Choroid plexus epithelial cell (primary cell): ENCODE measurements around the gene ARHGAP45.

ENCODE experiments used
- DNase-seq: peaks from one replicate; pipeline ENCODE4 v3.0.0-alpha.2; 2010; ENCODE audit warnings: low read depth
- H3K4me3 ChIP-seq: 2 replicates; pipeline ENCODE4 v1.5.1; 2011; ENCODE audit warnings: low read depth, mild to moderate bottlenecking, control low read depth, low read length, moderate library complexity
- TF ChIP-seq, protein P1 (sequence below): conservative IDR thresholded peaks from 2 replicates; pipeline ENCODE4 v1.5.1; 2011; ENCODE audit warnings: low read depth, mild to moderate bottlenecking, control low read depth, inconsistent platforms, low read length, moderate library complexity

Gene ARHGAP45

DNA sequence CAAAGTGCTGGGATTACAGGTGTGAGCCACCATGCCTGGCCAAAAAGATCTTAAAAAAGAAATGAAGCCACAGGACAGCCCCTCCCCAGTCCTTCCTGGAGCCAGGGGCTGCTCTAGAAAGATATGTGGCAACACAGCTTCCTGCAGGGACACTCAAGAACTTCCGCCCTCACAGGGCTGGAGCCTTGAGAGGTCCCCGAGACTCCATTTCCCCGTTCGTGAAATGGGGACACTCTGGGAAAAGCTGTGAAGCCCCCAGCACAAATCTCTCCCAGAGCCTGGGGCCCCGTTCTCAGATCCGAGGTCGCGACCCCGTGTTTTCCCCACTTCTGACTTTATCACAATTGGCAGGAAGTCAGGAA is 34.4 kb downstream of the ARHGAP45 start:
- no peak for DNase-seq
- TF ChIP-seq, protein P1, sequence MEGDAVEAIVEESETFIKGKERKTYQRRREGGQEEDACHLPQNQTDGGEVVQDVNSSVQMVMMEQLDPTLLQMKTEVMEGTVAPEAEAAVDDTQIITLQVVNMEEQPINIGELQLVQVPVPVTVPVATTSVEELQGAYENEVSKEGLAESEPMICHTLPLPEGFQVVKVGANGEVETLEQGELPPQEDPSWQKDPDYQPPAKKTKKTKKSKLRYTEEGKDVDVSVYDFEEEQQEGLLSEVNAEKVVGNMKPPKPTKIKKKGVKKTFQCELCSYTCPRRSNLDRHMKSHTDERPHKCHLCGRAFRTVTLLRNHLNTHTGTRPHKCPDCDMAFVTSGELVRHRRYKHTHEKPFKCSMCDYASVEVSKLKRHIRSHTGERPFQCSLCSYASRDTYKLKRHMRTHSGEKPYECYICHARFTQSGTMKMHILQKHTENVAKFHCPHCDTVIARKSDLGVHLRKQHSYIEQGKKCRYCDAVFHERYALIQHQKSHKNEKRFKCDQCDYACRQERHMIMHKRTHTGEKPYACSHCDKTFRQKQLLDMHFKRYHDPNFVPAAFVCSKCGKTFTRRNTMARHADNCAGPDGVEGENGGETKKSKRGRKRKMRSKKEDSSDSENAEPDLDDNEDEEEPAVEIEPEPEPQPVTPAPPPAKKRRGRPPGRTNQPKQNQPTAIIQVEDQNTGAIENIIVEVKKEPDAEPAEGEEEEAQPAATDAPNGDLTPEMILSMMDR = no peak
- H3K4me3 ChIP-seq = no peak overlapping the region

DNA sequence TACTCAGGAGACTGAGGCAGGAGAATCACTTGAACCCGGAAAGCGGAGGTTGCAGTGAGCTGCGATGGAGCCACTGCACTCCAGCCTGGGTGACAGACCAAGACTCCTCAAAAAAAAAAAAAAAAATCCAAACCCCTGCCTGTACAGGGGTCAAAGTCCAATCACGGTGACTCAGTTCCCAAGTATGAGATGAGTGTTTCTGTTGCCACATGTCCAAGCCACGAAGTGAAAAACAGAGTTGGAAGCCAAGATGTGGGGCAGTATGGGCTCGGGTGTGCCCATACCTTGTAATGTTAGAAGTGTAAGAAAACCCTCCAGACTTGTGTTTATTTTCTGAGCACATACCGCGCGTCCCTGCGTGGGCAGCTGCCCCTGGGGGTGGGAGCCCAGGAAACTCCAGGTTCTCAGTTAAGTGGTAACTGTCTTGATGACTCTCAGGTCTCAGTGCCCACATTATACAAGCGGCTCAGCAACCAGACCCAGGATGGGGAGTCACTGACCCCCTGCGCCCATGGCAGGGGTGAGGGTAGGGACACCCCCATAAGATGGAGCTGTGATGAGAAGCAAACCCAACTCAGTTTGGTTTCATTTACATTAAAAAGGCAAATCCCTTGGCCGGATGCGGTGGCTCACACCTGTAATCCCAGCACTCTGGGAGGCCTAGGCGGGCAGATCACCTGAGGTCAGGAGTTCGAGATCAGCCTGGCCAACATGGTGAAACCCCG is 35.6 kb downstream of the ARHGAP45 start:
- peak overlapping the region; percentile 22 for H3K4me3 ChIP-seq
- TF ChIP-seq, protein P1 = no peak
- DNase-seq = peak; percentile 99

DNA sequence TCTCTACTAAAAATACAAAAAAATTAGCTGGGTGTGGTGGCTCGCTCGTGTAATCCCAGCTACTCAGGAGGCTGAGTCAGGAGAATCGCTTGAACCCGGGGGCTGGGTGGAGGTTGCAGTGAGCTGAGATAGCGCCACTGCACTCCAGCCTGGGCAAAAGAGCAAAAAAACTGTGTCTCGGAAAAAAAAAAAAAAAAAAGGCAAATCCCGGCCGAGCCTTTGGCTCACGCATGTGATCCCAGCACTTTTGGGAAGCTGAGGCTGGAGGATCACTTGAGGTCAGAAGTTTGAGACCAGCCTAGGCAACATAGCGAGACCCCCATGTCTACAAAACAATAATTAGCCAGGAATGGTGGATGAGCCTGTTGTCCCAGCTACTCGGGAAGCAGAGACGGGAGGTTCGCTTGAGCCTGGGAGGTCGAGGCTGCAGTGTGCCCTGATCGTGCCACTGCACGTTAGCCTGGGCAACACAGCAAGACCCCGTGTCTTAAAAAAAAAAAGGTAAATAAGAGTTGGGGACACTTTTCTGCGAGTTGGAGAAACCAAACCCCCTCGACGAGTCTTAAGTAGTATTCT is 36.3 kb downstream of the ARHGAP45 start:
- DNase-seq = no peak
- TF ChIP-seq, protein P1 = no peak
- peak overlapping the region; percentile 38 for H3K4me3 ChIP-seq

DNA sequence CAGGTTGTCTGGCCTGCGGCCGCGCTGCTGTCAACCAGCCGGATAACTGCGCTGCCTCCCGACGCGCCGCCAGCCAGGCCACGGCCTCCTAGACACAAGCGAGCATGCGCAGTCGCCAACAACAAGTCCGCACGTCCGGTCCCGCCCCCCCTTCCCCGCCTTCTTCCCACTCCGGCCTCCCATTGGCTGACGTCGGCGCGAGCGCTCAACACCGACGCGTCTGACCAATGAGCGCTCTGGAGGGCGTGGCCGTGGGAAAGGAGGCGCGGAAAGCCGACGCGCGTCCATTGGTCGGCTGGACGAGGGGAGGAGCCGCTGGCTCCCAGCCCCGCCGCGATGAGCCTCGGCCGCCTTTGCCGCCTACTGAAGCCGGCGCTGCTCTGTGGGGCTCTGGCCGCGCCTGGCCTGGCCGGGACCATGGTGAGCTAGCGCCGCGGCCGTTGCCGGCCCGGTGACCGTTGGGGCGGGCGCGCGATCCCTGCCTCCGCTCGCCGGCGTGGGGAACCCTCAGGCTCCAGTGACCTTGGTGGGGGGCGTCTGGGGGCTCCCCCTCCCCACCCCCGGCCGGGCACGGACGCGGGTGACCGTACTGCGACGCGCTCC is 36.8 kb downstream of the ARHGAP45 start, which contains the start of gene GPX4:
Gene GPX4 (plus strand): TSS at position 287 of the 603 bp plus-strand sequence. CDS start 50 bp downstream, at position 337.
- H3K4me3 ChIP-seq = peak within 1 kb of the TSS; percentile 80
- peak; percentile 100 for DNase-seq
- TF ChIP-seq, protein P1 = no peak

DNA sequence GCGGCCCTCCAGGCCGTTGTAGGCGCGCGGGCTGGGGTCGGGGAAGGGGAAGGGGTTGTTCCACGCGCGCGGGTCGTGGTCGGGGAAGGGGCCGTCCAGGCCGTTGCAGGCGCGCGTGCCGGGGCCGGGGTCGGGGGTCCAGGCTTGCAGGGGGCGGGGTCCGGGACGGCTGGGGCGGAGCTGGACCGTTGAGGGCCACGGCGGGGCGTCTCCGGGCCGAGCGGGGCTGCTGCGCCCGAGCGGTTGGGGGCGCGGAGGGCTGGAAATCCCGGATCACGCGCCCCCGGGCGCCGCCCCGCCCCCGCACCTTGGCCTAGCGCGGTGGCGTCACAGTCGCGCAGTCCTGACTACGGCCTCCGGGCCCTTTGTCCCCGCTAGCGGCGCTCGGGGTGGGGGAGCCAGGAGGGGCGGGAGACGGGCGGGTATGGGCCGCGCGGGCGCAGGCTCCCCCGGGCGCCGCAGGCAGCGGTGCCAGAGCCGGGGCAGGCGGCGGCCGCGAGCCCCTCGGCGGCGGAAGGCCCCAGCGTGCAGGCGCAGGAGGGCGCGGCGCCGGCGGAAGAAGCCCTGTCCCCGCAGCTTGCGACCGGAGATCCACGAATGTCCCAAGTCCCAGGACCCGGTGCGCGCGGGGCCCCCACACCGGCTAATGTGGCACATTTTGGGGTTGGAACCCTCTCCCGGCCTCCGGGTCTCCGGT is 37.5 kb downstream of the ARHGAP45 start:
- H3K4me3 ChIP-seq = peak overlapping the region; percentile 80
- TF ChIP-seq, protein P1 = no peak
- DNase-seq = peak; percentile 75

DNA sequence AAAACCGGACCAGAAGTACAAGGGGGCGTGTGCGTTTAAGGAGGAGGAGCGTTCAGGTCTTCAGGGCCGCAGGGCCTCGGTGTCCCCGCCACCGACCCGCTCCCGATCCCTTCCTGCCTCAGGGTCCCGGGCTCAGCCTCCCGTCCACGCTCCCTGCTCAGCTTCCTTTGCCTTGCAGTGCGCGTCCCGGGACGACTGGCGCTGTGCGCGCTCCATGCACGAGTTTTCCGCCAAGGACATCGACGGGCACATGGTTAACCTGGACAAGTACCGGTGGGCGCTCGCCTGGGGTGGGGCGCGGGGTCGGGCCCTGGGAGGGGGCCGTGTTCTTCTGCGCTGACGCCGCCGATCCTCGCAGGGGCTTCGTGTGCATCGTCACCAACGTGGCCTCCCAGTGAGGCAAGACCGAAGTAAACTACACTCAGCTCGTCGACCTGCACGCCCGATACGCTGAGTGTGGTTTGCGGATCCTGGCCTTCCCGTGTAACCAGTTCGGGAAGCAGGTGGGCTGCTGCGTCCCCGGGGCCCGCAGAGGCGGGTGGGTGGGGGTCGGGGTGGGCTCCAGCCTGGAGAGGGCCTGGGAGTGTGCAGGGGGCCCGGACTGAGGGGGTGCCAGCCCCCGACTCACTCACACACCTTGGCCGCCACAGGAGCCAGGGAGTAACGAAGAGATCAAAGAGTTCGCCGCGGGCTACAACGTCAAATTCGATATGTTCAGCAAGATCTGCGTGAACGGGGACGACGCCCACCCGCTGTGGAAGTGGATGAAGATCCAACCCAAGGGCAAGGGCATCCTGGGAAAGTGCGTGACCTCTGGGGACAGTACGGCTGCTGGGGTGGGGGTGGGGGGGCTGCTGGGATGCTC is 38.3 kb downstream of the ARHGAP45 start:
- peak; percentile 58 for DNase-seq
- TF ChIP-seq, protein P1 = no peak
- peak overlapping the region; percentile 80 for H3K4me3 ChIP-seq
